HG02642 (cell line): Measurements from ENCODE around the gene SPG11.
"Not testable (repeated sequence)": the region's sequence is repeated elsewhere in the genome, so short reads cannot be mapped to it uniquely, and the experiment has no call there.

Source experiments
- ATAC-seq: cut with Tn5 transposase; IDR thresholded peaks from one replicate; pipeline ENCODE4 v1.9.1; 2021; ENCODE audit warnings: mild to moderate bottlenecking; ENCODE audit not compliant: unreplicated experiment, poor library complexity

SPG11 gene

DNA sequence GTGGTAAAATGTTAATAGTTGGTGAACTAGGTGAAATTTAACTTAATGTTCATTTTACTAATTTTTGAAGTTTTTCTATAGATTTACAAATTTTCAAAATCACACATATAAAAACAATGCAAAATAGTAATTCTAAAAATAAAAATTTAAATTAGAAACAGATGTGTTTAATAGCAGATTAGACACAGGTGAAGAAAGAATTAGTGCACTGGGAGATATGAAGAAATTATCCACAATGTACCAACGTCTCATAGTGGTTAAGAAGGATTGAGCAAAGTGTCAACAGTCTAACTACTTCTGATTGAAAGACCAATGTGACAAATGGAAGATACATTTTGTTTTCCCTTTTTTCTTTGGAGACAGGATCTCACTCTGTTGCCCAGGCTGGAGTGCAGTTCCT is 26.5 kb downstream of the SPG11 start:
- ATAC-seq, result no peak

DNA sequence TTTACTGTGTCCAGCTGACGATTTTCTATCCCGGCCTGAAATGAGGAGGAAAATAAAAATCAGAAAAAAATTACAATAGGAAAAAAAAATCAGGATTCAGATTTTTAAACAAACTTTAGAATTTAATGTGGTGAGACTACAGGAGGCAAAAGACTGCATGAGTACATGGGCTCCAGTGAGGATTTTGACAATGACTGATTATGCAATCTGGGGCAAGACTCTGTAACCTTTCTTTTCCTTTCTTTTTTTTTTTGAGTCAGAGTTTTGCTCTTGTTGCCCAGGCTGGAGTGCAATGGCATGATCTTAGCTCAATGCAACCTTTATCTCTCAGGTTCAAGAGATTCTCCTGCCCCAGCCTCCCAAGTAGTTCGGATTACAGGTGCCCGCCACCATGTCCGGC is 29.9 kb downstream of the SPG11 start:
- no peak for ATAC-seq

DNA sequence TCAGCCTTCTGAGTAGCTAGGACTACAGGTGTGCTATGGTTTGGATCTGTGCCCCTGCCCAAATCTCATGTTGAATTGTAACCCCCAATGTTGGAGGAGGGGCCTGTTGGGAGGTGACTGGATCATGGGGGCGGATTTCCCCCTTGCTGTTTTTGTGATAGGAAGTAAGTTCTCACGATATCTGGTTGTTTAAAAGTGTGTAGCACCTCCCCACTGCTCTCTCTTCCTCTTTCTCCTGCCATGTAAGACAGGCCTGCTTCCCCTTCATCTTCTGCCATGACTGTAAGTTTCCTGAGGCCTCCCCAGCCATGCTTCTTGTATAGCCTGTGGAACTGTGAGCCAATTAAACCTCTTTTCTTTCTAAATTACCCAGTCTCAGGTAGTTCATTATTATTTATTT is 38.2 kb downstream of the SPG11 start:
- not testable (repeated sequence) for ATAC-seq

DNA sequence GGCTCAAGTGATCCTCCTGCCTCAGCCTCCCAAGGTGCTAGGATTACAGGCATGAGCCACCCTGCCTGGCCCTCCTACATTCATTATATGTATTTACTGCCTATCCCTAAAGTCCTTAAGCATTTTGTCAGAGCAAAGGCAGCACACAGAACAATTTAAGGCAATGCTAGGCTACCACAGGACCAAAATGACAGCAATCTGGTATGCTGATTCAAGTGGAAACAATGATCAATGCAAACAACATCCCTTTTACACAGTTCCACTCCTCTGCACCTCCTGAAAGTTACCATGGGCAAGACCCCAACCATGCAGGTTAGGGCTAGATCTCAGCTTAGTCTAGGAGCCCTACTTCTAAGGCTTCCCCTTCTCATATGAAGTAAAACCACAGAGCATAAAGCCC is 40.3 kb downstream of the SPG11 start:
- no peak for ATAC-seq

DNA sequence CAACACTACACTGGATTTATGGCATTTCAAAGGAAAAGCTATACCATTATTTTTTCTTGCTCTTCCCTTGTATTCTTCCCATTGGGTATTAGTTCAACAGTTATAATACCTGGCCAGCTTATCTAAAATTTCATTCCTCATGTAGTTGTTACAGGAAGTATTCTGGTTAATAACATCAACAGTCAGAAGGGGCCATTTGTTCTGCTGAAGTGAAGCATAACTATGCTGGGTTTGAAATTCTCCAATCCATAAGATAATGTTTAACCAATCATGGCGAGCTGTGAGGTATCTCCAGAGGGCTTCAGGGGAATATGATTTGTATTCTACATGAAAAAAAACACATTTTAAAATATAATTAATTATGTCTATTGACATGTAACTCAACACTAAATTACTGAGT is 43.4 kb downstream of the SPG11 start:
- no peak for ATAC-seq

DNA sequence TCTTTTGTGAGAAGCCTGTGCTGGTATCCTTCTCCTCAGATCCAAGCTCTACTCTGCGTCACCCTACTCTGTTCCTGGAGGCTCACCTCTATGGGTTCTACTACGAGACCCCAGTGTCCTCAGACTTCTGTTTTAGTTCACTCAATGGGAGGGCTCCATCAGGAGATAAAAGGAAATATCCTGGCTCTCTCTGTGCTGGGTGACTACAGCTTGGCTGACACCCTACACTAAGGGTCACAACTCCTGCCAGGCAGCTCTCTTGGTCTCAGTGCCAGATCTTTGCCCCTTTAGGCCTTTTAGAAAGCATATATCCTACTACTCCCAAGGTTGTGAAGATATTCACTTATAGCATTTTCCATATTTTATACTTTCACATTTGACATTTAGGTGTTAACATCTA is 46.5 kb downstream of the SPG11 start:
- ATAC-seq, result no peak

DNA sequence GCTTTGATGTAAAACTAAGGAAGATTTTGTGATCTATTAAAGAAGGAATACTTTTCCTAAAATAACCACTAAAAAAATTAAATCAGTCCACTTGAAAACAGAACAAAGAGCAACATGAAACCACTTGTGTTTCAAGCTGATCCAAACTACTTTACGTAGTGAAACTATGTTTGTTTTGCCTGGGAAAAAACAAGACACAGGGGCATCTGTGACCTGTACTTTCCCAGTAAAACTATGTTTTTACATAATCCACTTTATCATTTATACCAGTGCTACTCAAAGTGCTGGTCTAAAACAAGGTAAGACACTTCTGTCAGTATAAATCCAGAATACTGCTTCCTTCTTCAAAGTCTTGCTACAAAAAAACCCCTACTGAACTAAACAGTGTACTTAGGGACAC is 56.7 kb downstream of the SPG11 start:
- no peak for ATAC-seq

DNA sequence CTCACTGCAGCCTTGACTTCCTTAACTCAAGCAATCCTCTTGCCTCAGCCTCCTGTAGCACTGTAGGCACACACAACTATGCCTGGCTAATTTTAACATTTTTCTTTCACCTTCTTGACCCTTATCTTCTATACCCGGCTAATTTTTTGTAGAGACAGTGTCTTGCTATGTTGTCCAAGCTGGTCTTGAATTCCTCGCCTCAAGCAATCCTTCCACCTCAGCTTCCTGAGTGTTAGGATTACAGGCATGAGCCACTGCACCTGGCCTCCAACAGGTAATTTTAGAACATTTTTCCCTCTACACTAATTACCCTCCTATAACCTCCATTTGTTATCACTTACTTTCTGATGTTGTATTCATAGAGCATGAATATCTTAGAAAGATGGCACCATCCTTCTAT is 60.3 kb downstream of the SPG11 start:
- no peak for ATAC-seq

DNA sequence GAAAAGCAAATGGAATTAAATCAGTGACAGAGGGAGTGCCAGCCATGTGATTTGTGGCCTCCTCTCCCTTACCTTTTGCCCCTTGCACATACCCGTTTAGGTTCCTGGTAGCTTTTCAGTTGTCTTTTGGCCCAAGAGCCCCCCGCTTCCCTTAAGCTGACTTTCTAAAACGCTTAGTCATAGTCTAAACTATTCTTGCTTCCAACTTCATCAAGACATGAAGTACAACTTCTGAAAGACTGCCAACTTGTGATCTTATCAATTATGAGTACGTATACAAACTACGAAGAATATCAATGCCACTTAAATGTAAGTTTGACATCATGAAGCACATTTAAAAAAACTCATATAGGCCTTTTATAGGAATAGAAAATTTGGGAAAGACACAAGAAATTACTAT is 64.6 kb downstream of the SPG11 start:
- ATAC-seq, result no peak

DNA sequence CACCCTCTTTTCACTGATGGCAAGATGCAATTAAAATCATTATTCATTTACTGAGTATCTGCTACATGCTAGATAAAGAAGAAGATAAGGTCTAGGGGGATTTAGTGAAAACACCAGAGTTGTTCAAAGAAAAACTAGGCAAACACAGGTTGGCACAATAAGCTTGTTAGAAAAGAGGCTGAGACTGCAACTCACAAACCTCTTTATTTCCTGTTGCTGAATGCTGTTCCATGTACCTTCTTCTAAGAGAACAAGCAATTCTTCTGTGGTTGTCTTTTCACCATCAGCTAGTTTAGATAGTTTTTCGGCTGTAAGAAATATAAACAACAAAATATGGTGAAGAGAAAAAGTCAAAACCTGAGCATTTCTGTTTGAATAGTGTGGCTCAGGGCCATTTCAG is 65.4 kb downstream of the SPG11 start:
- no peak for ATAC-seq

DNA sequence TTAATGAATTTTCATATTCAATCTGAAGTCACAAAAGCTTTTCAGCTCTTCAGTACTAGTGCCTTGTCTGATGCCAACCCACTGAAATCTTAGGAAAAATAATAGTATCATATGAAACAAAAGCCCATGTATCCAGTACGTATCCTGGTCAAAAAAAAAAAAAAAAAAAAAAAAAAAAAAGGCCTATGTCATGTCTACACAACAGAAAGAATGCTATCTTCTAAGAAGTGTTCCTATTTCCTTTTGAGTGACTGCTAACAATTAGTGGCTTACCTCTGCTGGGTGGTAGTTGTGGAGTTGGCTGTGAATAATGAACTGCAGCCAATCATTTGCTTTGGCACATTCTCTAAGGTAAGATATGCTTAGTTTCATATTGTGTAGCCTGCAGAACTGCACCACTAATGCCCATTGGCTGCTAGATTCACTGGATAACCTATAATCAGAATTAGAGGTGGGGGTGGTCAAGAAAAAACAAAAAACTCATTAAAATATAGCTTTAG is 66.9 kb downstream of the SPG11 start:
- ATAC-seq, result no peak

DNA sequence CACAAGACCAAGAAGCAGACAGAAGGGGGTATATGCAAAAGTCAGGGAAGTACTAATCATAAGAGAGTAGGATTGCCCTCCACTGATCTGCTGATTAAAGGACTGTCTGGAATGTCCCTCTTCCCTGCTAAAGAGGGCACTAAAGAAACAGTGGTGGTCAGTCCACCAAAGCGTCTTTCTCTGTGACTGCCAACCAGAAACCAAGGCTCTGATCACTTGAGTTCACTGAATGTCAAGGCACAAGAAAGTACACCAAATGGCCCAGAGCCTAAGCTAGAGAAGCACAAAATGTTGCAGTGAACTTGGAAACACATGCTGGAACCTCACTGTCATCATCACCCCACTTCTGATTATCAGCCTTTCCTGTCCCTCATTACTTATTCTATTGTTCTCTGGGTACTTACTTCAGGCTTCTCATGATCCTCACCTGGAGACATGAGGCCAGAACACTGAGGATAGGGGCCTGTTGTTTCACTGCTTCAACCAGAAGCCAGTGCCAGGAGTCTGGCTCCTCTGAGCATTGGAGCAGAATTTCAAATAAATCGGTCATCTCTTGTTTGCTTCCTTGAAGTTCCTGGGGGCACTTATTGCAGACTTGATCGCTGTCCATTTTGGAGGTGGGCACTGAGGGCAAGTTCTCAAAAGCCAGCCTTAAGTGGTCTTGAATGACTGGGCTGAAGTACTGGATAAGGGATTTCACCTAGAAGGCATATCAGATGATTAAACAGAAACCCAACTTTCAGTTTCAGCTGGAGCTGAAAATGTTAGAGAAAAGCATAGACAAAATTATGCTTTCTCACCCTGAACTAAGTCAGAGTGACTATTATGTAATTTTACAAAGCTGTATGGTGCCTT is 67.6 kb downstream of the SPG11 start:
- ATAC-seq, result no peak

DNA sequence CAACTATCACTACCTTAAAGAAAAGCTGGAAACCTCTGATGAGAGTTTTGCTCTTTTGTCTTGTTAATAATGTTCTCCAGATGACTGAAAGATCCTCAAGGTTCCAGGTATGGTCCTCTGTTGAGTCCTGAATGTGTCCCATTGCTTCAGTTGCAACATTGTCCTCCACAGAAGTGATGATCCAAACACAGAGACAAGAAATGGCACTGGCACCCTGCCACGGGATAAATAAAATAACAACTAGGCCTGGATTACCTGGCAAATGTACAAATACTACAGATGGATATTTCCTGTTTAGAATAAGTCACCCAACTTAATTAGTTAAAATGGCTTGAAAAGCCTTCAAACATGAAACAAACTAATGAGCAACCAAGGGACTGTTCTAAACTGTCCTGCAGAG is 68.2 kb downstream of the SPG11 start:
- ATAC-seq, result no peak

DNA sequence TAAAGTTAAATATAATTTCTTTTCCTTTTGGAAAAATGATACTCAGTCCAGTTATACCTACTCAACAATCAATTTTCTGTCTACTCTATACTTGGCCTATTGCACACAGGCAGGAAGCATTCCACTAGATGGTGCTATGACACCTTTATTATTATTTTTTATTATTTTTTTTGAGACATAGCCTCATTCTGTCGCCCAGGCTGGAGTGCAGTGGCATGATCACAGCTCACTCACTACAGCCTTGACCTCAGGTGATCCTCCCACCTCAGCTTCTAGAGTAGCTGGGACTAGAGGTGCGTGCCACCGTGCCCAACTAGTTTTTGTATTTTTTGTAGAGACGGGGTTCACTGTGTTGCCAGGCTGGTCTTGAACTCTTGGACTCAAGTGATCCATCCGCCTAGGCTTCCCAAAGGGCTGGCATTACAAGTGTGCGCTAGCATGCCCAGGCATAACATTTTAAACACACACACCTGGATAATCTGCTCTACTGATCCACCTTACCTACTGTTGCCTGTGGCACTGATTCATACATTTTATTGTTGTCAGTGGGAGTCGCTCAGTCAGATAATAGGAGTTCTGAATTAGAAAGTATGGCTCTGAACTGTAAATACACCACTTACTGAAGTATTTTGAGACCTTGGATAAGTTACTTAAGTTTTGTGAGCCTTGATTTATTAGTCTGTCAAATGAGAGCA is 70.3 kb downstream of the SPG11 start:
- no peak for ATAC-seq

DNA sequence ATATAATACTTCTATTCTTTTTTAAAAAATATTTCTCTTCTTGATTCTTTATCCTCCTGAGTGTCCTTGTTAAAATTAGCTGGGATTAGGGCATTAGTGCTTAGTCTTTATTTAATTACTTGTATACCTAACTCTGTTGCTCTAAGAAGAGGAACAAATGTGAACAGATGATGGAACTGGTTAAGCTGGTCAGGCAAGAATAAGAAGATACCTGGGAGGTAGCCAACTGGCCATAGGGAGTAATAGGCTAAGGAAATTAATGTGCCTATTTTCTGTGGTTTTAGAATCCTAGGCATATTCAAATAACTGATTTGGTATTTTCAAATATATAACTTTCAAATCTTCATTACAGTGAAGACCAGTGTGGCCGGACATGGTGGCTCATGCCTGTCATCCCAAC is 72.1 kb downstream of the SPG11 start:
- ATAC-seq, result no peak

DNA sequence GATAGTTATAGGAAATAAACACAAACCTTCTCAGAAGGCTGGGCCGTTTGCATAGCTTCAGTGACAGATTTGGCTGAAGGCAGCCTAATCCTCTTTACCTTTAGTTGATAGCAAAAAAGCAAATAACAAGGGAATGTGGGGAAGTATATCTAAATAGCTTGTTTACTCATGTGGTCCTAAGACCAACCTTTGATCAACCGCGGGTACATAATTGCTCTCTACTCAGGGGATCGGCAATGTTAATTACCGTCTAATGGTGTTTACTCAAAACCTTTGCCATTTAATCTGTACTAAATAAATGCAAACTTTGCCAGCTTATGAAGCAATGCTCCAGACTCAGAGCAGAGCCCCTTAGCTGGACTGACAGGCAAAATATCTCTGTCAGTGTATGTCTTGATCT is 74.9 kb downstream of the SPG11 start:
- ATAC-seq, result no peak

DNA sequence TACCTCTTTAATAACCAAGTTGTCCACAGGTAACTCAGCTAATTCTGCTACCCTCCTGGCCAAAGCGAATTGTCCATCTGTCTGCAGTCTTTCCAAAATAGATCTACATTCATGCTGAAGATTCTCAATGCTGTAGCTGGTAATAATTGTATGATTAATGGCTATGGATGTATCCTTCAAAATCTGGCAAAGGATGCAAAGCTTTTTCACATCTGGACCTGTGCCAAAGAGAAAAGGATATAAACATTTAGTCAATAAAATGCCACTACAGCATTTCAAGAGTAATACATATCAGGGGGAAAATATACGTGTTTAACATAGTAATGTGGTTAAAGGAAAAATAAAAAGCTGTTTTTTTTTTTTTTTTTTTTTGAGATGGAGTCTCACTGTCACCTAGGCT is 77.8 kb downstream of the SPG11 start:
- no peak for ATAC-seq

DNA sequence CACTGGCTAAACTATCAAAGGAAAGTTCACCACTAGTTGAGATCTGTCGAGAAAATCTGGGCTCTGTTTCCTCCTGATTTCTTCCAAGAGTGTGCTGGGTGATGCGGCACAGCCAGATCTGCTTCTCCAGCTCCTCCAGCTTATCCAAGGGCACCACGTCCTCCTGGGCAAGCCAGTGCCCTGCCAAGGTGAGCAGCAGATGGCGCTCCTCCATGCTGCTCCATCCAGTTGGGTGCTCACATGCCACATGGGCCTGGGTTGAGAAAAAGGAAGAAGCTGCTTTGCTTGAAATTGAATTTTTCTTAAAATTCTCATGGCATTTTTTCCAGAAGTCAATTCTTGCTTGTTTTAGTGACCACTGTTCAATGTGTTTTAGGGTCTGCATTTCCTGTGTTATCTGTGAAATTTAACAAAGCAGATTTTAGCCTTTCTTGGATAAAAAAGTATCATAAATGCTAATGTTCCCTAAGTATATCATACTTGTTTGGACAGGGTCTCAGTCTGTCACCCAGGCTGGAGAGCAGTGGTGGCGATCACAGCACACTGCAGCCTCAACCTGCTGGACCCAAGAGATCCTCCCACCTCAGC is 79.2 kb downstream of the SPG11 start:
- no peak for ATAC-seq

DNA sequence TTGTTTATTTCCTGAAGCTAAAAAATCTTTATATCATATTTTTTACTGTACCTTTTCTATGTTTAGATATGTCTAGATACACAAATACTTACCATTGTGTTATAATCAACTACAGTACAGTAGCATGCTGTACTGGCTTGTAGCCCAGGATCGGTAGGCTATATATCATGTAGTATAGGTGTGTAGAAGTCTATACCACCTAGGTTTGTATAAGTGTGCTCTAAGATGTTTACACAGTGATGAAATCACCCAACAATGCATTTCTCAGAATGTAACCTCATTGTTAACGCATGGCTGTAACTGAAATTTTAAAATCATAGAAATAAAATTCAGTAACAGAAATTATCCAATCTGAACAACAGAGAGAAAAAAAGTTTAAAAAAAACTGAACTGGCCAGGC is 83.4 kb downstream of the SPG11 start:
- no peak for ATAC-seq

DNA sequence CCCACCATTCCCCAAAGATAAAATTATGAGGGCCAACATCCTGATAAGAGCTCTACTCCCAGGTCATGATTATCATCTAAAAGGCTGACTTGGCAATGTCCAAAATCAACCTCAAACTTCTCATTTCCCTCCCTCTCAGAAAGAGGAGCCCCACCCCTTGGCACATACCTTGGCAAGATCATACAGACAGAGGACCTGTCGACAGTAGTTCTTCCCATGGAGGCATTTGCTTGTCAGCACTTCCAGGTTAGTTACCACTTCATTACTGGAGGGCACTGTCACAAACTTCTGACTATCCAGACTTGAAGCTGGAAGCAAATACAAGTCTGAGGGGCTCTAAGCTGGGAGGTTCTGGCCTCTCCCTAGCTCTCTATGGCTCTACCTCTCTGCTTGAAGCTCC is 88.7 kb downstream of the SPG11 start:
- ATAC-seq, result no peak

DNA sequence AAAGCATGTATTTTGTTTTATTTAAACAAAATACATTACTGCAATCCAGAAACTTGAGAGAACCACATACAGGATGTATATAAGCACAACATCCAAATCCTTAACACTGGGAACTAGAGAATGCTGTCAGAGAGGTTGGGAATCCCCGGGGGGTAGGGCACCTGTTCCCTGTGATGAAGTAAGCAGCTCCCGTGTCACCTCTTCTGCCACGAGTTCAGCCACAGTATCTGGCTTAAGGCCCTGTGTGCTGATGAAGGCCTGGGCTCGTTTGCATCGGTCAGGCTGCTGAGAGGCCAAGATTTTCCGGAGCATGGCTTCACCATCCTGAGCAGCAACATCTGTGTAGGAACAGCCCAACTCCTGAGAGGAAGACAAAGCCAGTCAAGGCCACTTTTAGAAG is 90.1 kb downstream of the SPG11 start:
- no peak for ATAC-seq
